ENCODE data around the gene OVAAL. TPM values are rescaled to one million over a fixed set of nuclear protein-coding genes. Genes with fewer than 3 reads are reported as not detected.

The OVAAL gene
- total and polyA plus RNA-seq, 2 of the 8 experiments (the other 6 are each of a cell fraction or from before 2014, with no cell fraction given): not detected

- Histone ChIP-seq H2BK5ac (ENCODE audit: low read depth, low read length) (no peak overlapping the region), H3K56ac (replicated peaks; ENCODE audit: insufficient read length, low read depth, low read length) (no peak overlapping the region), H3K4ac (replicated peaks; ENCODE audit: insufficient read length, low read depth, low read length) (no peak overlapping the region), H3K36me3 (ENCODE audit: control insufficient read depth in 2 of 4, insufficient read depth in 4 of 4, low read length in 3 of 4) (no peaks in the 10 kb centered on the region), H3K4me1 (replicated peaks in 1 of 4; ENCODE audit: control insufficient read depth in 3 of 4, insufficient read depth in 4 of 4, low read length in 3 of 4) (no peaks in the 10 kb centered on the region), H2BK20ac (ENCODE audit: low read length) (no peak overlapping the region), H4K8ac (ENCODE audit: extremely low read depth, insufficient read depth, low read length) (no peak overlapping the region), H3K9ac (replicated peaks in 1 of 4; ENCODE audit: extremely low read depth in 1 of 4, low read depth in 3 of 4, low read length in 3 of 4) (no peak overlapping the region), H2AFZ (ENCODE audit: low read length) (no peak overlapping the region), H3K27ac (ENCODE audit: low read depth, low read length) (no peak overlapping the region), H3K4me3 (ENCODE audit: extremely low read depth in 1 of 4, insufficient read depth in 2 of 4, low read depth in 3 of 4, low read length in 4 of 4) (no peak overlapping the region), H3K23me2 (ENCODE audit: low read depth, low read length) (no peaks in the 10 kb centered on the region), H3K27me3 (replicated peaks in 1 of 4; ENCODE audit: control insufficient read depth in 3 of 4, extremely low read depth in 1 of 4, insufficient read depth in 3 of 4, low read length in 3 of 4) (no peaks in the 10 kb centered on the region), H3K18ac (ENCODE audit: extremely low read depth, low read length) (no peak overlapping the region), H4K20me1 (replicated peaks in 1 of 2; ENCODE audit: control insufficient read depth in 1 of 2, insufficient read depth in 2 of 2, low read length in 2 of 2) (no peaks in the 10 kb centered on the region), H2BK12ac (ENCODE audit: low read depth, low read length) (no peak overlapping the region), H3K23ac (ENCODE audit: insufficient read length) (no peak overlapping the region), H3K79me2 (ENCODE audit: control insufficient read depth in 1 of 2, insufficient read depth in 2 of 2, low read length in 2 of 2) (no peaks in the 10 kb centered on the region), H4K5ac (ENCODE audit: insufficient read length, low read depth, low read length) (no peak overlapping the region), H3K4me2 (ENCODE audit: insufficient read depth in 1 of 2, low read depth in 2 of 2, low read length in 2 of 2) (no peak overlapping the region), H2BK120ac (replicated peaks; ENCODE audit: low read depth, low read length) (no peak overlapping the region), H3K79me1 (ENCODE audit: low read depth, low read length) (no peaks in the 10 kb centered on the region), H4K91ac (replicated peaks; ENCODE audit: insufficient read length, low read length) (no peak overlapping the region), H2AK5ac (ENCODE audit: low read depth, low read length) (no peak overlapping the region), H3K9me3 (ENCODE audit: insufficient read depth in 2 of 2, low read depth in 1 of 2, low read length in 1 of 2) (no peaks in the 10 kb centered on the region), H2BK15ac (ENCODE audit: low read length) (no peak overlapping the region), H3K14ac (ENCODE audit: insufficient read length) (no peak overlapping the region)
- 87% methylated on average over 2 of the region's 2 CpGs; no CpG with 5 or more reads in 1 of the 2 experiments for WGBS, 2 experiments (ENCODE audit: extremely low coverage in 1 of 2, insufficient coverage in 1 of 2, insufficient read length in 1 of 2, insufficient replicate concordance in 2 of 2, low coverage in 1 of 2, low lambda C conversion rate in 2 of 2, missing lambda C conversion rate in 1 of 2)
- DNase-seq (ENCODE audit: low read depth in 1 of 2, low spot score in 2 of 2) (no peak), FAIRE-seq (no peak)
- POLR2A ChIA-PET (ENCODE audit: partially characterized antibody): no interaction called here
- CTCF ChIA-PET (ENCODE audit: partially characterized antibody): interaction anchor here (0.6 kb wide), 1 partner anchor 248 kb away, joined by 3 read pairs; no protein-coding TSS in a partner anchor
- TF ChIP-seq CEBPB (IDR thresholded peaks at IDR 0.05; ENCODE audit: low read depth, low read length) (no peak), EZH2 (IDR thresholded peaks at IDR 0.05; ENCODE audit: low read depth, low read length, severe bottlenecking) (no peak), HDAC2 (IDR thresholded peaks at IDR 0.05; ENCODE audit: borderline replicate concordance in 1 of 2, low read depth in 2 of 2, low read length in 2 of 2) (no peak), MAFK (IDR thresholded peaks at IDR 0.05; ENCODE audit: low read depth, low read length) (no peak), FOSL1 (IDR thresholded peaks at IDR 0.05; ENCODE audit: insufficient read depth, low read depth, low read length) (no peak), POLR2A (IDR thresholded peaks at IDR 0.05; ENCODE audit: control extremely low read depth in 1 of 2, low read depth in 2 of 2, low read length in 2 of 2) (no peak), KDM4A (IDR thresholded peaks at IDR 0.05; ENCODE audit: low read depth, low read length, severe bottlenecking) (no peak), ASH2L (IDR thresholded peaks at IDR 0.05; ENCODE audit: low read length) (no peak), GABPA (IDR thresholded peaks at IDR 0.05; ENCODE audit: borderline replicate concordance, insufficient read depth, low read length) (no peak), TBP (IDR thresholded peaks at IDR 0.05; ENCODE audit: low read depth, low read length) (no peak), JUND (IDR thresholded peaks at IDR 0.05; ENCODE audit: low read length) (no peak), SAP30 (IDR thresholded peaks at IDR 0.05; ENCODE audit: insufficient read depth, insufficient replicate concordance, low read length) (no peak), TAF7 (optimal IDR thresholded peaks at IDR 0.05; ENCODE audit: borderline replicate concordance, low read depth, low read length) (no peak), CHD1 (IDR thresholded peaks at IDR 0.05; ENCODE audit: low read depth, low read length) (no peak), SIRT6 (IDR thresholded peaks at IDR 0.05; ENCODE audit: low read length) (no peak)
Observed at GRCh38 chr1:180588121-180588520, 29.4 kb downstream of the OVAAL start.
